K562 (cell line): ENCODE results near the gene FGR. TPM values are rescaled to one million over a fixed set of nuclear protein-coding genes. Genes with fewer than 3 reads are reported as not detected.
A peak's percentile ranks its signal among the peaks of the same experiment; 100 is the strongest.

Experiments used
- BCOR ChIP-seq: fragments of 450-650 bp; IDR thresholded peaks from 2 replicates; pipeline ENCODE4 v1.6.1; 2016
- ESRRA ChIP-seq: fragments of 450-650 bp; IDR thresholded peaks from 2 replicates; pipeline ENCODE4 v1.6.1; 2014; ENCODE audit warnings: low read depth, mild to moderate bottlenecking, moderate library complexity, borderline replicate concordance
- EWSR1 ChIP-seq: fragments of 450-650 bp; IDR thresholded peaks from 2 replicates; pipeline ENCODE4 v1.6.1; 2018; ENCODE audit warnings: borderline replicate concordance, mild to moderate bottlenecking, low read depth, moderate library complexity; ENCODE audit not compliant: partially characterized antibody
- MEIS2 ChIP-seq: fragments of 450-650 bp; IDR thresholded peaks from 2 replicates; pipeline ENCODE4 v1.6.1; 2014; ENCODE audit warnings: mild to moderate bottlenecking; ENCODE audit not compliant: partially characterized antibody
- RBBP5 ChIP-seq: fragments of 200-600 bp; sonication (generic); IDR thresholded peaks from 2 replicates; pipeline ENCODE4 v1.6.1; 2012; ENCODE audit warnings: borderline replicate concordance, mild to moderate bottlenecking, low read length, control low read depth, inconsistent platforms; ENCODE audit not compliant: insufficient read depth, poor library complexity, severe bottlenecking
- RBM15 ChIP-seq: fragments of 200-400 bp; formaldehyde crosslinking; IDR thresholded peaks from 2 replicates; pipeline ENCODE4 v1.6.1; 2018; ENCODE audit warnings: mild to moderate bottlenecking, low read length, moderate library complexity; ENCODE audit not compliant: insufficient read depth
- RBM25 ChIP-seq: fragments of 200-400 bp; formaldehyde crosslinking; IDR thresholded peaks from 2 replicates; pipeline ENCODE4 v1.6.1; 2018; ENCODE audit warnings: low read length, low read depth, moderate library complexity; ENCODE audit not compliant: severe bottlenecking
- SMARCA5 ChIP-seq: fragments of 450-650 bp; IDR thresholded peaks from 2 replicates; pipeline ENCODE4 v1.6.1; 2016
- ZBTB1 ChIP-seq: sonication (generic); formaldehyde crosslinking; IDR thresholded peaks from 2 replicates; pipeline ENCODE4 v1.8.1; 2023; ENCODE audit warnings: missing genetic modification reagents, low read depth, mild to moderate bottlenecking, borderline replicate concordance
- ZFX ChIP-seq: sonication (generic); formaldehyde crosslinking; IDR thresholded peaks from 2 replicates; pipeline ENCODE4 v1.8.0; 2022; ENCODE audit warnings: mild to moderate bottlenecking, missing genetic modification reagents, moderate library complexity
- polyA plus RNA-seq, 8 experiments: library from polyadenylated mRNA; depleted of rRNA in 4 of 8; stranded (reverse) in 5 of 8; unstranded in 3 of 8; fragments of >200 nt; fragmentation: Nextera tagmentation in 2 of 8; fragmentation: Illumina TruSeq in 1 of 8; extraction: Ambion mirVana in 2 of 8; extraction: Trizol in 1 of 8; gene quantifications; 2 replicates each; pipeline versions ENCODE4 v1.2.1 to v1.2.3, GENCODE V29; 2011 to 2014; ENCODE audit warnings: inconsistent platforms in 1 of 8, missing spikeins in 1 of 8
- total RNA-seq, 7 experiments: library from RNA; depleted of rRNA in 6 of 7; stranded (reverse); fragments of >200 nt in 6 of 7; fragmentation: Illumina TruSeq in 2 of 7; extraction: Trizol in 2 of 7; gene quantifications; 2 replicates each; pipeline versions ENCODE4 v1.2.1 to v1.2.3, GENCODE V29; 2011 to 2021; ENCODE audit warnings: low replicate concordance in 1 of 7
- TF ChIP-seq, protein P1 (sequence below), 2 experiments: fragments of 450-650 bp in 1 of 2; sonication (generic) in 1 of 2; formaldehyde crosslinking; conservative IDR thresholded peaks; 2 replicates each; pipeline versions ENCODE4 v1.4.0 to v1.8.1; 2020 to 2022; ENCODE audit warnings: mild to moderate bottlenecking in 1 of 2, missing genetic modification reagents in 1 of 2
- TF ChIP-seq, protein P2 (sequence below), 2 experiments: IDR thresholded peaks; 2 replicates each; pipeline ENCODE4 v1.6.1; 2012; ENCODE audit warnings: improper control_type of control experiment in 2 of 2, low read depth in 2 of 2, low read length in 2 of 2, borderline replicate concordance in 1 of 2
- TF ChIP-seq, protein P3 (sequence below), 2 experiments: fragments of 450-650 bp in 1 of 2; sonication (generic) in 1 of 2; formaldehyde crosslinking in 1 of 2; IDR thresholded peaks; 2 replicates each; pipeline versions ENCODE4 v1.7.1 to v1.9.0; 2016 to 2022; ENCODE audit warnings: inconsistent platforms in 1 of 2, mild to moderate bottlenecking in 1 of 2, missing genetic modification reagents in 1 of 2

Gene FGR
- total and polyA plus RNA-seq, 9 of the 15 experiments (the other 6 are each of a cell fraction or from before 2014, with no cell fraction given), result 0.04 to 0.11 TPM; not detected in 7

DNA sequence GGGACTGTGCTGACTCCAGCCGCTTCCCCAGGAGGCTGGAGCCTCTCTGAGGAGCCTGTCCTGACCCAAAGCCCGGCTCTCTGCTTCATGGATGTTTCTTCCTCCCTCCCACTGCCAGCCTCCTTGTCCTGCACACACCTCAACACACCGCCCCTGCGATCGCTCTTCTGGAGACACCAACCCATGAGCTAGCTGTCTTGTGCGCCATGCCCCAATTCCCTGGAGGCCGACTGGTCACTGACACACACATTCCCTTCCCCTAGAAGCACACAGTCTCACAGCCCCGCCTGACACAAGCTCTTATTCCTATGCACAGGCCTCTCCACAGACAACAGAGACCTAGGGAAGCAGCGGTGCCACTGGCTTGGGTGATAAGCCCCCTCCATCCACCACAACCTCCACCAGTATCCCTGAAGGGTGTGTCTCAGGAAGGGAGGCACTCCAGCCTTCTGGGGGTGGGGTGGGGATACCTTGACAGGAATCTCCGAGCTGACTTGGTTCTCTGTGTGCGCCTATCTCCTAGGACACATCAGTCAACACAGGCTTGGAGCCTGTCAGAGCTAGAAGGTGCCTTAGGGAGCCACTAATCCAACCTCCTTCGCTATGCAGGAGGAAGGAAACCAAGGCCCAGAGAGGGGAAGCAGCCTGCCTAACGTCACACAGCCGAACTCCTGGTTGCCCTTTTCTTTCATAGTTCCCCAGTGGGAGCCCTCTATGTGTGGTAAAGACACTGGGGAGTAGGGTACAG lies 62.1 kb downstream of the FGR start (continued):
- TF ChIP-seq, protein P1, sequence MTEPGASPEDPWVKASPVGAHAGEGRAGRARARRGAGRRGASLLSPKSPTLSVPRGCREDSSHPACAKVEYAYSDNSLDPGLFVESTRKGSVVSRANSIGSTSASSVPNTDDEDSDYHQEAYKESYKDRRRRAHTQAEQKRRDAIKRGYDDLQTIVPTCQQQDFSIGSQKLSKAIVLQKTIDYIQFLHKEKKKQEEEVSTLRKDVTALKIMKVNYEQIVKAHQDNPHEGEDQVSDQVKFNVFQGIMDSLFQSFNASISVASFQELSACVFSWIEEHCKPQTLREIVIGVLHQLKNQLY (CRISPR knock-in tag; conservative IDR thresholded peaks at IDR 0.05), result 0 out of 4 replicates have a peak, but pooled peaks of 1 of the 2 experiments have one; percentile 49
- TF ChIP-seq ESRRA (peak; percentile 51; the same call in 1 of the 2 replicates), RBBP5 (peak; percentile 44), EWSR1 (no peak), ZFX (CRISPR knock-in tag) (0 out of 2 replicates have a peak, but pooled peaks have one; percentile 2), RBM15 (no peak), RBM25 (peak; percentile 92), ZBTB1 (0 out of 2 replicates have a peak, but pooled peaks have one; percentile 9), MEIS2 (peak; percentile 86), SMARCA5 (peak; percentile 95), BCOR (peak; percentile 98)
- TF ChIP-seq, protein P2, sequence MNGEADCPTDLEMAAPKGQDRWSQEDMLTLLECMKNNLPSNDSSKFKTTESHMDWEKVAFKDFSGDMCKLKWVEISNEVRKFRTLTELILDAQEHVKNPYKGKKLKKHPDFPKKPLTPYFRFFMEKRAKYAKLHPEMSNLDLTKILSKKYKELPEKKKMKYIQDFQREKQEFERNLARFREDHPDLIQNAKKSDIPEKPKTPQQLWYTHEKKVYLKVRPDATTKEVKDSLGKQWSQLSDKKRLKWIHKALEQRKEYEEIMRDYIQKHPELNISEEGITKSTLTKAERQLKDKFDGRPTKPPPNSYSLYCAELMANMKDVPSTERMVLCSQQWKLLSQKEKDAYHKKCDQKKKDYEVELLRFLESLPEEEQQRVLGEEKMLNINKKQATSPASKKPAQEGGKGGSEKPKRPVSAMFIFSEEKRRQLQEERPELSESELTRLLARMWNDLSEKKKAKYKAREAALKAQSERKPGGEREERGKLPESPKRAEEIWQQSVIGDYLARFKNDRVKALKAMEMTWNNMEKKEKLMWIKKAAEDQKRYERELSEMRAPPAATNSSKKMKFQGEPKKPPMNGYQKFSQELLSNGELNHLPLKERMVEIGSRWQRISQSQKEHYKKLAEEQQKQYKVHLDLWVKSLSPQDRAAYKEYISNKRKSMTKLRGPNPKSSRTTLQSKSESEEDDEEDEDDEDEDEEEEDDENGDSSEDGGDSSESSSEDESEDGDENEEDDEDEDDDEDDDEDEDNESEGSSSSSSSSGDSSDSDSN (IDR thresholded peaks at IDR 0.05; ENCODE audit: borderline replicate concordance in 1 of 2, low read depth in 2 of 2, low read length in 2 of 2), result 0 out of 4 replicates have a peak, but pooled peaks of 1 of the 2 experiments have one; percentile 31
- TF ChIP-seq, protein P3, sequence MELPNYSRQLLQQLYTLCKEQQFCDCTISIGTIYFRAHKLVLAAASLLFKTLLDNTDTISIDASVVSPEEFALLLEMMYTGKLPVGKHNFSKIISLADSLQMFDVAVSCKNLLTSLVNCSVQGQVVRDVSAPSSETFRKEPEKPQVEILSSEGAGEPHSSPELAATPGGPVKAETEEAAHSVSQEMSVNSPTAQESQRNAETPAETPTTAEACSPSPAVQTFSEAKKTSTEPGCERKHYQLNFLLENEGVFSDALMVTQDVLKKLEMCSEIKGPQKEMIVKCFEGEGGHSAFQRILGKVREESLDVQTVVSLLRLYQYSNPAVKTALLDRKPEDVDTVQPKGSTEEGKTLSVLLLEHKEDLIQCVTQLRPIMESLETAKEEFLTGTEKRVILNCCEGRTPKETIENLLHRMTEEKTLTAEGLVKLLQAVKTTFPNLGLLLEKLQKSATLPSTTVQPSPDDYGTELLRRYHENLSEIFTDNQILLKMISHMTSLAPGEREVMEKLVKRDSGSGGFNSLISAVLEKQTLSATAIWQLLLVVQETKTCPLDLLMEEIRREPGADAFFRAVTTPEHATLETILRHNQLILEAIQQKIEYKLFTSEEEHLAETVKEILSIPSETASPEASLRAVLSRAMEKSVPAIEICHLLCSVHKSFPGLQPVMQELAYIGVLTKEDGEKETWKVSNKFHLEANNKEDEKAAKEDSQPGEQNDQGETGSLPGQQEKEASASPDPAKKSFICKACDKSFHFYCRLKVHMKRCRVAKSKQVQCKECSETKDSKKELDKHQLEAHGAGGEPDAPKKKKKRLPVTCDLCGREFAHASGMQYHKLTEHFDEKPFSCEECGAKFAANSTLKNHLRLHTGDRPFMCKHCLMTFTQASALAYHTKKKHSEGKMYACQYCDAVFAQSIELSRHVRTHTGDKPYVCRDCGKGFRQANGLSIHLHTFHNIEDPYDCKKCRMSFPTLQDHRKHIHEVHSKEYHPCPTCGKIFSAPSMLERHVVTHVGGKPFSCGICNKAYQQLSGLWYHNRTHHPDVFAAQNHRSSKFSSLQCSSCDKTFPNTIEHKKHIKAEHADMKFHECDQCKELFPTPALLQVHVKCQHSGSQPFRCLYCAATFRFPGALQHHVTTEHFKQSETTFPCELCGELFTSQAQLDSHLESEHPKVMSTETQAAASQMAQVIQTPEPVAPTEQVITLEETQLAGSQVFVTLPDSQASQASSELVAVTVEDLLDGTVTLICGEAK (IDR thresholded peaks at IDR 0.05), result 0 out of 2 replicates have a peak, but pooled peaks have one; percentile 16
- TF ChIP-seq, protein P3 (CRISPR knock-in tag; IDR thresholded peaks at IDR 0.05), result no peak
